Common myeloid progenitor, CD34-positive (primary cell): ENCODE data around the gene CLEC11A.
A peak's percentile ranks its signal among the peaks of the same experiment; 100 is the strongest.

ENCODE experiments used
- CTCF ChIA-PET: fragments of 350-600 bp; sonication (Branson Sonifier 250); formaldehyde crosslinking; loops from one replicate; lab custom pipeline; 2021; ENCODE audit warnings: antibody characterized with exemption; lab: Charles Lee
- POLR2A ChIA-PET: fragments of 350-600 bp; sonication (Branson Sonifier 250); formaldehyde crosslinking; loops from one replicate; lab custom pipeline; 2021; ENCODE audit warnings: antibody characterized with exemption; lab: Charles Lee
- DNase-seq, 3 donors: peaks; one replicate each; pipeline versions ENCODE4 v3.0.0 to v3.0.0-alpha.2; 2013
- H3K27ac ChIP-seq, 2 experiments: 1 replicate in 1 of 2; 2 replicates in 1 of 2; pipeline ENCODE4 v1.7.0; 2013; ENCODE audit warnings: inconsistent platforms in 2 of 2, low read length in 2 of 2, mild to moderate bottlenecking in 2 of 2, low read depth in 1 of 2, moderate library complexity in 1 of 2; ENCODE audit not compliant: severe bottlenecking in 2 of 2, insufficient read depth in 1 of 2, poor library complexity in 1 of 2
- H3K27me3 ChIP-seq, 5 experiments: replicated peaks in 2 of 5; 1 replicate in 3 of 5; 2 replicates in 2 of 5; pipeline versions ENCODE4 v1.6.1 to v1.7.0; 2013; ENCODE audit warnings: low read length in 4 of 5, mild to moderate bottlenecking in 2 of 5, moderate library complexity in 2 of 5, inconsistent platforms in 1 of 5; ENCODE audit not compliant: insufficient read depth in 5 of 5, control insufficient read depth in 4 of 5
- H3K36me3 ChIP-seq, 4 experiments: 1 replicate in 2 of 4; 2 replicates in 2 of 4; pipeline versions ENCODE4 v1.6.1 to v1.7.0; 2013; ENCODE audit warnings: low read length in 3 of 4, control low read depth in 1 of 4, mild to moderate bottlenecking in 1 of 4; ENCODE audit not compliant: control insufficient read depth in 4 of 4, insufficient read depth in 4 of 4
- H3K4me1 ChIP-seq, 4 experiments: 1 replicate in 3 of 4; 2 replicates in 1 of 4; pipeline versions ENCODE4 v1.6.1 to v1.7.1; 2013; ENCODE audit warnings: low read length in 3 of 4, mild to moderate bottlenecking in 3 of 4, control low read depth in 1 of 4, inconsistent platforms in 1 of 4, moderate library complexity in 1 of 4; ENCODE audit not compliant: control insufficient read depth in 4 of 4, insufficient read depth in 4 of 4; ENCODE audit errors: control extremely low read depth in 1 of 4
- H3K4me3 ChIP-seq, 7 experiments: 1 replicate in 4 of 7; 2 replicates in 3 of 7; pipeline versions ENCODE4 v1.5.1 to v1.7.0; 2013; ENCODE audit warnings: mild to moderate bottlenecking in 7 of 7, low read length in 6 of 7, moderate library complexity in 6 of 7, inconsistent platforms in 2 of 7, low read depth in 2 of 7, control low read depth in 1 of 7; ENCODE audit not compliant: insufficient read depth in 4 of 7, control insufficient read depth in 1 of 7; ENCODE audit errors: extremely low read depth in 1 of 7
- H3K9me3 ChIP-seq, 5 experiments: 1 replicate in 4 of 5; 2 replicates in 1 of 5; pipeline versions ENCODE4 v1.6.1 to v1.7.1; 2013; ENCODE audit warnings: low read length in 4 of 5, mild to moderate bottlenecking in 2 of 5, inconsistent platforms in 1 of 5, low read depth in 1 of 5, moderate library complexity in 1 of 5; ENCODE audit not compliant: control insufficient read depth in 4 of 5, insufficient read depth in 2 of 5; ENCODE audit errors: control extremely low read depth in 1 of 5
- WGBS: methylation state at CpG from one replicate; pipeline ENCODE4 v1.1.5; 2013; ENCODE audit not compliant: insufficient coverage; 5-methylcytosine and 5-hydroxymethylcytosine counted together

The CLEC11A gene

DNA sequence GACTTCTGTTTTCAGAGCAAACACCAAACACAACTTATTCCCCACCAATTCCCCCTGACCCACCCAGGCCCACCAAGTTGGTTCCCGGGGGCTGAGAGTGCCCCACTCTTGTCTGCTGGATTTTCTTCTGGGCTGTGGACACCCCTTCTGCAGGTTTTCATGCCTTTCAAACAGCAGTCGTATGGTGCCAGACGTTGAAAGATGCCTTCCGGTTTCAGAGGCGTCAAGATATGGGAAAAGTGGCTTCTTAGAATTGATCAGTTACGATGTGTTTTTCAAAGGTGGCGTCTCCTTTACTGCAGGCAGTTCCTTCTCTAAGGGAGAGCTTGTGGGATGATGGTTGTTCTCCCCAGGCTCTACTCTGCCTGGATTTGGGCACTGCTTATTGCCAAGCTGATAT, 12.7 kb downstream of the CLEC11A start:
- Histone ChIP-seq H3K27me3 (peaks cover 0 to 45% (median 8%) of the 10 kb centered on the region in 5 experiments), H3K36me3 (no peaks in the 10 kb centered on the region), H3K27ac (peak overlapping the region in 1 of 2 experiments; percentile 25), H3K9me3 (no peaks in the 10 kb centered on the region), H3K4me1 (no peaks in the 10 kb centered on the region), H3K4me3 (no peak overlapping the region)
- CTCF ChIA-PET = no interaction called here
- WGBS = 74% methylated on average over 6 of the region's 7 CpGs
- POLR2A ChIA-PET = no interaction called here
- DNase-seq = no peak

DNA sequence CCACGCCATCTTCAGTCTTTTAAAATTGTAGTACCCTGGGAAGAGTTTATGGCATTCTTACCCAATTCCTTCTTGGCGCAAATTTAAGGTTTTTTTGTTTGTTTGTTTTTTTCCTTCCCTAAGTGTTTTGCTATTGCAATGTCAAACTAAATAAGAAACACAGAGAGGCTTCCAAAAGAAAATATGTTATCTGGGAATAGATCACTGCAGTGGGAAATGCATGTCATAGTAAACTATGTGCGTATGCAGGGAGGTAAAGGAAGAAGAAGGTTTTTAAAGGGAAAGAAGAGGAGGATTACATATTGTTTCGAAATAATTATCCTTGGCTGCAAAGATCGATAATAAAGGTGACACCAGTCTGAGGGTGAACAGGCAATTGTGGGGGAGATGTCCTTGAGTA, 13.2 kb downstream of the CLEC11A start:
- CTCF ChIA-PET = no interaction called here
- POLR2A ChIA-PET = no interaction called here
- Histone ChIP-seq H3K27ac (peak overlapping the region in 1 of 2 experiments; percentile 25), H3K36me3 (no peaks in the 10 kb centered on the region), H3K4me3 (no peak overlapping the region), H3K4me1 (no peaks in the 10 kb centered on the region), H3K9me3 (no peaks in the 10 kb centered on the region), H3K27me3 (peaks cover 0 to 50% (median 8%) of the 10 kb centered on the region in 5 experiments)
- DNase-seq = no peak
- WGBS = 86% methylated on average over 4 of the region's 5 CpGs

DNA sequence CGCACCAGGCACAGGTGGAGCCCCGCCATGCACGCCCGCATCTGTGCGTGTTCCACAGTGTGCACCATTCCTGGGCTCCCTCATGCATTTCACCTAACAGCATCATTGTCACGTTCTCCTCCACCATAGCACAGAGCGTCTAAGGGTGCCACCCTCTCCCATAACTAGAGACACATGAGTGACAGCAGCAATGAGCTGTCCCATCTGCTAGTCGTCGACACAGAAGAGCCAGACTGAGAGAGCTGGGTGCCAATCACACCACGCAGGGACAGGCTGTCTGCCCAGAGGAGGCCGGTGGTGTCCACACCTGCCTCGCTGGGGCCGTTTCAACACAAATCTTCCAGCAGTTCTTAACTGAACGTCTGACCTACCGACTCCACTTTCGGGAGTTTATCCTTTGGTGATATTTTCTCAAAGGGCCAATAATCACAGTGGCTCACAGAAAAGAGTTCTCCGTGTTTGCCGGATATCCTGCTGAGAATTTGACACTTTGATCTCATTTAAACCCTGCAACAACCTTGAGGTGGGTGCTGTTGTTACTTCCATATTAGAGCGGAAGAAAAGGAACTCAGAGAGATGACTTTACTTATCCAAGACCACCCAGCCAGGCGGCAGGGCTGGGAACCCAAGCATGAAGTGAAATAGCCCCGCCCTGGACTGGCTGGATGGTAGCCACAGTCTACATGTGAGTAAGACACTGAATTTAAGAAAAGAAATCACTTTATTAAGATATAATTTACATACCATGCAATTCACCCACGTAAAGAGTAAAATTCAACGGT, 16.2 kb downstream of the CLEC11A start:
- Histone ChIP-seq H3K9me3 (no peaks in the 10 kb centered on the region), H3K27ac (no peak overlapping the region), H3K4me3 (no peak overlapping the region), H3K36me3 (no peaks in the 10 kb centered on the region), H3K27me3 (peaks cover 0 to 61% (median 8%) of the 10 kb centered on the region in 5 experiments), H3K4me1 (no peaks in the 10 kb centered on the region)
- ChIA-PET POLR2A (no interaction called here), CTCF (no interaction called here)
- WGBS = 90% methylated on average over 18 of the region's 23 CpGs
- DNase-seq = no peak

DNA sequence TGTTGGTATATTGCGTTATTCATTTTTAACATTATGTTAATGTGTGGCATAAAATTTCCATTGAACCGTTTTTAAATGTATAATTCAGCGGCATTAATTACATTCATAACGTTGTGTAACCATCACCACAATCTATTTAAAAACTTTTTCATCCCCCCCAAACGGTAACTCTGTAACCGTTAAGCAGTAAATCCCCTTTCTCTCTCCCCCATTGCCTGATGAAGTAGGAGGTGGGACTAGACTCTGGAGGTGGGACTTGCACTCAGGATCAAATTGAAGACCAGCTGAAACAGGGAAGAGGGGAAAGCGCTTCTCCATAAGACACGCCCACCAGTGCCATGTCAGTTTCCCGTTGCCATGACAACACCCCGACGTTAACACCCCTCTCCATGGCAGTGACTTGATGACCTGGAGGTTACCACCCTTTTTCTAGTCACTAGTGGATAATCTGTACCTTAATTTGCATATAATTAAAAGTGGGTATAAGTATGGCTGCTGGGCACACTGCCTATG, 16.8 kb downstream of the CLEC11A start:
- CTCF ChIA-PET = no interaction called here
- H3K4me1 ChIP-seq = no peaks in the 10 kb centered on the region
- no peak overlapping the region for H3K4me3 ChIP-seq
- no peaks in the 10 kb centered on the region for H3K9me3 ChIP-seq
- H3K36me3 ChIP-seq = no peaks in the 10 kb centered on the region
- no CpG with 5 or more reads among the region's 11 CpGs for WGBS
- DNase-seq = no peak
- POLR2A ChIA-PET = no interaction called here
- peaks cover 0 to 60% (median 8%) of the 10 kb centered on the region in 5 experiments for H3K27me3 ChIP-seq
- no peak overlapping the region for H3K27ac ChIP-seq

DNA sequence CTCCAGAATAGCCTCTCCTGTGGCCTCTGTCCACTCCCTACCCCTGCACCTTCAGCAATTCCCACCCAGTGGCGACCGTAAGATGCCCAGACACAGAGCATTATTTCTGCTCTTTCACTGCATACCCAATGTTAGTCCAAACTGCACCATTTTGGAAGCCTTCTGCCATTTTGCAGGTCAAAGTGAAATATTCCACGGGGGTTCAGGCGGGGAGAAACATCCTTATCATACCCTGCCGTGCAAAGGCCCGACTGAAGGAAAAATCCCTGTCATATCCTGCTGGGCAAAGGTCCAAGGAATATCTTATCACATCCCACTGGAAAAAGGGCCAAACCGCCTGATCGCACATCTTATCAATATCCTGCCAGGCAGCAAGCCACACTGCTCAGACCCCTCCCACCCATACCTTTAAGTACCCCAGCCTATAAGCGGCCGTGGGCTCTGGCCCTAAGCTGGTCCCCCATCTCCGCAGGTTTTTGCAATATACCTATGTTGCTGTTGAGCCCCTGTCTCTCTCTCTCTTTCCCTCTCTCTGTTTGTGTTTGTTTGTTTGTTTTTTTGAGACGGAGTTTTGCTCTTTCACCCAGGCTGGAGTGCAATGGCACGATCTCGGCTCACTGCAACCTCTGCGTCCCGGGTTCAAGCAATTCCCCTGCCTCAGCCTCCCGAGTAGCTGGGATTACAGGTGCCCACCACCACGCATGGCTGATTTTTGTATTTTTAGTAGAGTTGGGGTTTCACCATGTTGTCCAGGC, 18.2 kb downstream of the CLEC11A start:
- Histone ChIP-seq H3K36me3 (no peaks in the 10 kb centered on the region), H3K4me3 (no peak overlapping the region), H3K27ac (no peak overlapping the region), H3K9me3 (no peaks in the 10 kb centered on the region), H3K27me3 (peaks cover 0 to 50% (median 6%) of the 10 kb centered on the region in 5 experiments), H3K4me1 (no peaks in the 10 kb centered on the region)
- 64% methylated on average over 14 of the region's 18 CpGs for WGBS
- ChIA-PET CTCF (interaction anchor here (2.0 kb wide), 1 partner anchor 17 kb away, joined by 8 read pairs; the partner anchor contains the start of gene CLEC11A), POLR2A (no interaction called here)
- no peak for DNase-seq

DNA sequence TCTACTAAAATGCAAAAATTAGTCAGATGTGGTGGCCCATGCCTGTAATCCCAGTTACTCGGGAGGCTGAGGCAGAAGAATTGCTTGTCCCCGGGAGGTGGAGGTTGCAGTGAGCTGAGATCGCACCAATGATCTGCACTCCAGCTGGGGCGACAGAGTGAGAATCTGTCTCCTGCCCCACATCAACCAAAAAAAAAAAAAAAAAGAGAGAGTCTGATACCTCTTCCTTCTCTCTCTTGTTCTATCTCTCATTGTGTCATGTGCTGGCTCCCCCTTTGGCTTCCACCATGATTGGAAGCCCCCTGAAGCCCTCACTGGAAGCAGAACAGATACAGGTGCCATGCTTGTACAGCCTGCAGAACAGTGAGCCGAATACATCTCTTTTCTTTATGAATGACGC, 20.4 kb downstream of the CLEC11A start:
- 100% methylated on average over 2 of the region's 6 CpGs for WGBS
- Histone ChIP-seq H3K27me3 (peaks cover 0 to 45% (median 4%) of the 10 kb centered on the region in 5 experiments), H3K36me3 (no peaks in the 10 kb centered on the region), H3K4me3 (no peak overlapping the region), H3K4me1 (no peaks in the 10 kb centered on the region), H3K27ac (peak overlapping the region in 1 of 2 experiments; percentile 43), H3K9me3 (no peaks in the 10 kb centered on the region)
- DNase-seq = no peak
- ChIA-PET POLR2A (no interaction called here), CTCF (no interaction called here)

DNA sequence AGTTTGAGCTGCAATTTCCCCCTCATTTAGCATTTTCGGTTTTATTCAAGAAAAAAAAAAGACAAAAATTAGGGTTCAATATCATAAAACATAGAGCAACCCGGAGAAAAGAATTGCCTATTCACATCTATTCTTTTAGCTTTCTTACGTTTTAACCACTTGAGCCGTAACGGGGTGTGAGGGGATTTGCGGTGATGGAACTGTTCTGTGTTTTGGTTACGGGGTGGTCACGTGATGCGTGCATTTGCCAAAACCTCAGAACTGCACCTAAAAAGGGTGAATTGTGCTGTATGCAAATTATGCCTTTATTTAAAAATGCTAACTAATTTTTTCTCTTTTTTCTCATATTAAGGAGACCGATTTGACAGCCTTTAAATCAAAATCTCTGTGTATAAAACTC, 22.1 kb downstream of the CLEC11A start:
- DNase-seq = no peak
- Histone ChIP-seq H3K27me3 (peaks cover 0 to 31% (median 0%) of the 10 kb centered on the region in 5 experiments), H3K4me3 (no peak overlapping the region), H3K4me1 (no peaks in the 10 kb centered on the region), H3K36me3 (no peaks in the 10 kb centered on the region), H3K9me3 (no peaks in the 10 kb centered on the region), H3K27ac (no peak overlapping the region)
- POLR2A ChIA-PET = no interaction called here
- CTCF ChIA-PET = interaction anchor here (0.7 to 1.6 kb wide), 2 partner anchors 11 to 1492 kb away, joined by 3 to 5 read pairs; no protein-coding TSS in a partner anchor
- WGBS = 73% methylated on average over 3 of the region's 10 CpGs
